GM15510 (cell line): Measurements from ENCODE around the gene ASTN2.

ENCODE experiments used
- POLR2A ChIP-seq: IDR thresholded peaks from 3 replicates; pipeline ENCODE4 v1.6.1; 2011; ENCODE audit warnings: borderline replicate concordance; ENCODE audit not compliant: insufficient read length; ENCODE audit errors: extremely low read depth

The ASTN2 gene

DNA sequence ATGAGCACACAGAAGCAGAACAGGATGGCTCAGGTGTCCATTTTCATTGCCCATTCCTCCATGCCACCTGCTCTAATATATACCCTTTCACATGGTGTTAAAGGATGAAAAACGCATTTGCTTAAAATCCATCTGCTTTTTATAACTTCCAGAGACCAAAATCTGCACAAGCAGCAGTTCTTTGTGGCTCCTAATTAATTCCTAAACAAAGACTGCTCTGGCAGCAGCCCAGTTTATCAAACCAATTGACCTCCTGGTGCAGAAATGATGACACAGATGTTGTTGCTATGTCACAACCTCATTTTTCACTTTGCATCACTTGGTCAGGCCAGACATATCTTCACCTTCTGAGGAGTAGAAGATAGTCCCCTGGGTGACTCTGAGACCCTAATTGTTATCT, 141.2 kb downstream of the ASTN2 start:
- no peak for TF ChIP-seq POLR2A

- no peak for TF ChIP-seq POLR2A
These were observed 145.9 kb downstream of the ASTN2 start for GRCh38 chr9:117268847-117269446.

DNA sequence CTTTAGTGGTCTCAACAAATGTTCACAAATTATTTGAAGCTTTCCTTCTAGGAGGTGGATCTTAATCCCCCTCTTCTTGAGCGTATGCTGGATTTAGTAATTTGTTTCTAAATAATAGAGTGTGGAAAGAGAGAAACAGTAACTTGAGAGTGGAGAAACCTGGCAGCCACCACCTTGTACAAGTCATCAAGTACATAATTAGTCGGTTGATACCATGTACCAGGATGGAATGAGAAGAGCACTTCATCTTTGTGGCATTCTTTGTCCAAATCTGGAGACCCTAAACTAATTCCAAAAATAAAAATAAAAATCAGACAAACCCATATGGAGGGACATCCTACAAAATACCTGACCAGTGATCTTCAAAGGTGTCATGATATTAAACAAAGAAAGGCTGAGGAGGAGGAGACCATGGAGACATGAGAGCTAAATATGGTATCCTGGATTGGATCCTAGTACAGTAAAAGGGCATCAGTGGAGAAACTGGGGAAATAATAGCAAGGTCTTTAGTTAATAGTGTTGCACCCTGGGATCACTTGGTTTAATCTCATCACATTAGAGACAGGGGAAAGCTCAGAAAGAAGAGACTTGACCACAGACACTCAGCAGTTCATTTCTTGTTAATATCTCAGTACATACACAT, 147.9 kb downstream of the ASTN2 start:
- TF ChIP-seq POLR2A, result no peak

GRCh38 chr9:117265253-117265652, 149.6 kb downstream of the ASTN2 start:
- TF ChIP-seq POLR2A, result no peak

DNA sequence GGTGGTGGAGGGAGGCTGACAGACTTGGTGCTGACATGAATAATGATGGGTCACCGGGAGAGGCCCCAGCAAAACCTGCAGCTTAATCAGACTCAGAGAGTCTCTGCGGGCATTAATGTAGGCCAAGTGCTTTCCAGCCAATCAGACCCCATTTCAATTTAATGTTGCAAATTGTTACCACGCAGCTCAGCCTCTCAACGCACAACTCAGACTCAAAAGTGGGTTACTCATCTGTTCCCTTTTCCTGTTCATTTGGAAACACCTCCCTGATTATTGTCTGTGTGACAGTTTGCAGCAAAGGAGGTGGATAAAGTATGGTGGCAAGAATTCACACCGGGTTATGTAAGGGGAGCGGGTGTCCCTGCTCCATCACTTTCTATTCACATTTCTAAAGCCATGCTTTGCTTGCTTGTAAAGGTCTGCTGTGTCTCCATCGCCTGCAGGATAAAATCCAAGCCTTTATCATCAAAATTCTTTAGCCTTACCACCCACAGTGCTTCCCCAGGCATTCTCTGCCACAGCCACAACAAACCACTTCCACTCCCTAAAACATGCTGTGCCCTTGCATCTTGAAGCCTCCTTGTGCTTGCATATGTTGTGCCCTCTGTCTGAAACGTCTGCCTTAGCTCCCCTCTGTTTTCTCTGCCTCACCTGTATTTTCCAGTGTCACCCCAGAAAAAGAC, 156.5 kb downstream of the ASTN2 start:
- no peak for TF ChIP-seq POLR2A

- TF ChIP-seq POLR2A, result no peak
These were observed 161.6 kb downstream of the ASTN2 start for GRCh38 chr9:117253261-117253660.

GRCh38 chr9:117250610-117251215, 164.1 kb downstream of the ASTN2 start:
- TF ChIP-seq POLR2A, result no peak

- no peak for TF ChIP-seq POLR2A
These were observed 165.1 kb downstream of the ASTN2 start for GRCh38 chr9:117249799-117250198.

DNA sequence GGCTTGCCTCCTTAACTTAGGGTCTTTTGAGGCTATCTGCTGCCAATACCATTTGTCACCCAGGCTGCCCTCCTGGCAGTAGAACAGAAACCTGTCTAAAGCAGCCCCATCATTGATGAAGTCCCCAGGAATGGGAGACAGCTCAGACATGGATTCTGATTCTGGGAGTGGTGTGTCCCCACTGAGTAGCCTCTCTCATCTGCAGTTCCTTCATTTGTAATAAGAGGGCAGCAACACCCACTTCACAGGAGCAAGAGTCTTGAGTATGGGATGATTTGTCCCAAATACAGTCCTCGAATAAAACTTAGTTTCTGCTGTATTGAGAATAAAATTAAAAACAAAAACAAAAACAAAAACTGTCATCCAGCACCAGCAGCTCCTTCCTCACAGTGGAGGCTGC, 167.6 kb downstream of the ASTN2 start:
- TF ChIP-seq POLR2A, result no peak

DNA sequence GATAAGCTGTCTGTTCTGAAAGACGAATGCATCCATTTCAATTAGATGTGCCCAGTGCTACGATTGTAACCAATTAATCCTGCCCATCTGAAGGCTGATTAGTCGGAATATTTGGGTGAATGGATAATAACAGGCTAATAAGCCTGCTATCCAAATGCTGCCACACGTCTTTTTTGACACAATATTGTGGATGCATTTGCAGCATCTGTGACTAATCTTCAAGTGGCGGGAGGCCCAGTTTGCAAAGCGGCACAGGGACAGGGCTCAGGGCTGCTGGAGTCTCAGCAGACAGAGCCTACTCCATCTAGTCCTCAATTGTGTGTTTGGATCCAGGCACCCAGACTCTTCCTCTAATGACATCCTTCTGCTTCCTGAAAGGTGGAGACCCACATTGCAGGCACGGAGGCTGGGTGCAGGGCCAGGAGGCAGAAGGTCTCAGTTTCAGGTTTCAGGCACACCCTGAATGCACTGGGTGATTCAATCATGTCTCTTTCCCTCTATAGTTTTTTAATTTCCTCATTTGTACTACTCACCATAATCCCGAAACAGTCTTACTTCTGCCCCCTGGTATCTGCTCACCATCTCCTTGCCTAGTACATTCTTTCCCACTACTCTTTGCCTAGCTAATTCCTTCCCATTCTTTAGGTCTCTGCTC, 169.6 kb downstream of the ASTN2 start:
- TF ChIP-seq POLR2A, result no peak

- no peak for TF ChIP-seq POLR2A
These were observed 172.8 kb downstream of the ASTN2 start for GRCh38 chr9:117242082-117242481.

DNA sequence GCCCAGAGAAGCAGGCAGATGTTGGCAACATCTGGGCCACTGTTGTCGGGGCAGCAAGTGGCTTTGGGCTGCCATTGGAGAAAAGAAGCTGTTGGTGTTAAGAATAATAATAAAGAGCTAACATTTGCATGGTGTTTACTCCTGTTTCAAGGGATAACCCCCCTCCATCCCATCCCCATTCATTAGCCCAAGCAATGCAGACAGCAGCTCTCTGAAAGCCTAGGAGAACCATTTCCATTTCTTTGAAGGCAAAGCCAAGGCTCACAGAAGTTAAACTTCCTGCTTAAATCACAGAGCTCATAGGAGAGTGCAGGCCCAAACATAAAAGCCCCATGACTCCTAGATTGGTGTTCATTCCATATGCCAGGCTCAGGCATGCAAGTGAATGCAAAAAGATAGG, 175.4 kb downstream of the ASTN2 start:
- no peak for TF ChIP-seq POLR2A

- no peak for TF ChIP-seq POLR2A
These were observed 180.8 kb downstream of the ASTN2 start for GRCh38 chr9:117234103-117234502.

DNA sequence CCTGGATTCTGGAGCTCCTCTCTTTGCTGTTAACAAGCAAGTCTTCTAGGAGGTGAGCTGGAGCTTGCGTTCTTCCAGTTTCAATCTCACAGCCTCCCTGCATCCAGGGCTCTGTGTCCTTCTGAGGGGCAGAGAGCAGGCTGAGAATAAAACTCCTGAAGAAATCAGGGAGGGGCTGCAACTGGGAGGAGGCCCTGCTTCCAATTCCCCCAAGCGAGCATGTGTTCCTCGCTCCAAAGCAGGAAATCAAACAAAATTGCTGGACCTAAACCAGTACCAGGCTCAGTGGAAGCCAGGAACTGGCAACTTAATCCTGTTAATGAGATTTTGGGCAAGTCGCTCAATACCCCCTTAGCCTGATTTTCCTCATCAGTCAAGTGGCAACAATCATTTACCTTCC, 181.8 kb downstream of the ASTN2 start:
- no peak for TF ChIP-seq POLR2A

GRCh38 chr9:117232281-117232680, 182.6 kb downstream of the ASTN2 start:
- TF ChIP-seq POLR2A, result no peak
